ENCODE results near the gene CLDN20.

Gene CLDN20

GRCh38 chr6:155234167-155234566 is 29.6 kb upstream of the CLDN20 start:
- FAIRE-seq, result no peak
- no peak for DNase-seq (ENCODE audit: insufficient read length, low spot score)
- TF ChIP-seq POLR2A (IDR thresholded peaks at IDR 0.05; ENCODE audit: low read depth, low read length), result no peak

DNA sequence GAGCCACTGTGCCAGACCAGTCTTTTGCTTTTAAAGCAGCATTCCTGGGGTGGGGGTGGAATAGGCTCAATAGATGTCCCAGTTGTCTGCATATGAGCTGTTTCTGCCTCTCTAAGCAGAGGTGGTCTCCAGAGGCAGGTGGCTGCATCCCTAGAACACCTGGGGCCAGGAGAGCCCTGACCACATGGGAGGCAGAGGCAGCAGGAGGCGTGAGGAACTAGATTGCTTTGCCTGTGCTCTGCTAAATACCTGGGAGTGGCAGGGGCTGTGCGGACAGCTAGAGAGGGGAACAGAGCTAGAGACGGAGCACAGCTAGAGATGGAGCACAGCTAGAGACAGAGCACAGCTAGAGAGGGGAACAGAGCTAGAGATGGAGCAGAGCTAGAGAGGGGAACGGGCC is 29.1 kb upstream of the CLDN20 start:
- FAIRE-seq (no peak), DNase-seq (ENCODE audit: insufficient read length, low spot score) (no peak)
- no peak for TF ChIP-seq POLR2A (IDR thresholded peaks at IDR 0.05; ENCODE audit: low read depth, low read length)

DNA sequence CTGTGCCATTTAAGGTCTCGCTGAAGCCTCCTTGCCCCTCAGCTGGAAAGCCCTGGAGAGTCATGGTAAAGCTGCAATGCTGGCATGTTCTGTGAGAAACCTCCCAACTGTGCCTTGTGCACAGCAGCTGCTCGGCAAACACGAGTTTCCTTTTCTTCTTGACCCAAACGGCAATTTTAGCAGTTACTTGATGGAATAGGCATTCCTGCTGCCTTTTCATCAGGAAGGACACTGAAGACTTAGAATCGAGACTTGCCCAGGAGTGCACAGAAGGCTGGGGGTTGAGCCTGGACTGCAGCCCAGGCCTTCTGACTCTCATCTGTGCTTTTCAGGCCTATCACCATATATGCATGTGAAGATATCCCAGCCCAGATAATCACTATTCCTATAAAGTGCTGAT is 28.7 kb upstream of the CLDN20 start:
- DNase-seq (ENCODE audit: insufficient read length, low spot score) (no peak), FAIRE-seq (no peak)
- TF ChIP-seq POLR2A (IDR thresholded peaks at IDR 0.05; ENCODE audit: low read depth, low read length), result no peak

DNA sequence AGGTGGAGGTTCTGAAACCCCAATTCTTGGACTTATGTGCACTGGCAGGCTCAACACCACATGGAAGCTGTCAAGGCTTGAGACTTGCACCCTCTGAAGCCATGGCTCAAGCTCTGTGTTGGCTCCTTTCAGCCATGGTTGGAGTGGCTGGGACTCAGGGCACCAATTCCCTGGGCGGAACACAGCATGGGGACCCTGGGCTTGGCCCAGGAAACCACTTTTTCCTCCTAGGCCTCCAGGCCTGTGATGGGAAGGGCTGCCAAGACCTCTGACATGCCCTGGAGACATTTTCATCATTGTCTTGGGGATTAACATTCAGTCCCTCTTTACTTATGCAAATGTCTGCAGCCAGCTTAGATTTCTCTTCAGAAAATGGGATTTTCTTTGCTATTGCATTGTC is 26.2 kb upstream of the CLDN20 start:
- no peak for TF ChIP-seq POLR2A (IDR thresholded peaks at IDR 0.05; ENCODE audit: low read depth, low read length)
- no peak for DNase-seq (ENCODE audit: insufficient read length, low spot score)
- no peak for FAIRE-seq

DNA sequence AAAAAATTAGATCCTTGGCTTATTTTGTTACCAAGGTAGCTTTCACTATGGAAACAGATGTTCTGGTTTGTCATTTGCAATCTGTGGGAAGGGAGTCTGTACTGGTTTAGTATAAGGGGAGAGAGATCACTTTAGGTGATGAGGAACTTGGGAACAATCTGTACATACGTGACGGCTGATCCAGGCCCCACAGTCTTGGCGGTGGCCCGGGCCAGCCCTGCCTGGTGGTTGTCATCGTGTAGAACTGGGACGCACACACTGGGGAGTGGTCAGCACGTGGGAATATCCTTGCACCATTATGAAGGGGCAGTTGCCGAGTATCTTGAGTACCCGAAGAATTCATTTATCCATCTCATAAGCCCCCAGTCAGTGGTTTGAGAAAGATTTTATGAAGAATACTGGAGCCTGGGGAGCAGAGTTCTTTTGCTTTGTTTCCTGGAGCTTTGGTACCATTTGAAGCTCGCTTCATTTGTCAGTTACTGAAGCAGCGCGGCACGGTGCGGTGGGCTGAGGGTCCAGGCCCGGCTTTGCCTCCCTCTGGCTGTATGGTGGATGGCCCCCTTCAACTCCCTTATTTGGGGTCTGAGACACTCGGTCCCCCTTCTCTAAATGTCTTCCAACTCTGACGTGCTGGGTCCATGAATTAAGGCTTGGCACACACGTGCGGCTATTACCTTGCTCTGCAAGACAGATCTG is 22.8 kb upstream of the CLDN20 start:
- TF ChIP-seq POLR2A (IDR thresholded peaks at IDR 0.05; ENCODE audit: low read depth, low read length), result no peak
- no peak for FAIRE-seq
- no peak for DNase-seq (ENCODE audit: insufficient read length, low spot score)

- DNase-seq (ENCODE audit: insufficient read length, low spot score), result no peak
- FAIRE-seq, result no peak
Observed at GRCh38 chr6:155241966-155242365, 21.8 kb upstream of the CLDN20 start.

DNA sequence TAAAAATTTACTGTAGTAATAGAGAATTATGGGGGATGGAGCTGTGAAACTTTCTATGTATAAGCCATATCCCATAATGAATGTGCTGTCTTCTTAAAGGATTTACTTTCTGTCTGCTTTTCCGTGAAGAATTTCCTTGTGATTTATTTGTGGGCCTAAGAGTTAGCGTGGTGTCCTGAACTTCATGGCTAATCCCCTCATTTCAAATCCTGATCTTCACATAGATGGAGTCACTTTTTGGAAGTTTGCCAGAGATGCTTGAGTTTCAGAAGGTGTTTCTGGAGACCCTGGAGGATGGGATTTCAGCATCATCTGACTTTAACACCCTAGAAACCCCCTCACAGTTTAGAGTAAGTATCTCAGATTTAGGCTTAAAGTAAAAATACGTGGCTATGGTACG is 19.4 kb upstream of the CLDN20 start:
- DNase-seq (ENCODE audit: insufficient read length, low spot score) (no peak), FAIRE-seq (no peak)
- TF ChIP-seq POLR2A (IDR thresholded peaks at IDR 0.05; ENCODE audit: low read depth, low read length), result no peak

More at GRCh38 chr6:155241966-155242365, 21.8 kb upstream of the CLDN20 start:
- TF ChIP-seq POLR2A (IDR thresholded peaks at IDR 0.05; ENCODE audit: low read depth, low read length), result no peak

- DNase-seq (ENCODE audit: insufficient read length, low spot score) (no peak), FAIRE-seq (no peak)
- TF ChIP-seq POLR2A (IDR thresholded peaks at IDR 0.05; ENCODE audit: low read depth, low read length), result no peak
Observed at GRCh38 chr6:155245193-155245592, 18.6 kb upstream of the CLDN20 start.

DNA sequence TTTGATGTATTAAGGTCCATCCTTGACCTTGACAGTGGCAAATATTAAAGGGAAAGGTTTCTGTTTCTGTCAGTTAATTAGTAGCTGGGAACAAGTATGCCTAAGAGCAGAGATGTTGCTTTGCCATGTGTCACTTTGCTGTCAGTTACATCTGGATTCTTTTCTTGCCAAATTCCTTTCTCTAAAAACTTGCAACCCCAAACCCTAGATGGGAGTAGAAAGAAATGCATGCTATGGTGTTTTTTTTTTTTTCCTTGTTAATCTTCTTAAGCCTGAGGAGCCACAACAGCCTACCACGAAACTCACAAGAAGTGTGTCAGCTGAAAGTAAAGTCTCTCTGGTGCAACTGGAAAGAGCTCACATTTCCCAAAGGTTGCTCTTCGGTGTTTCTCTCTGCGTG is 18.0 kb upstream of the CLDN20 start:
- DNase-seq (ENCODE audit: insufficient read length, low spot score) (no peak), FAIRE-seq (no peak)
- TF ChIP-seq POLR2A (IDR thresholded peaks at IDR 0.05; ENCODE audit: low read depth, low read length), result no peak

GRCh38 chr6:155246825-155247224 is 17.0 kb upstream of the CLDN20 start:
- no peak for FAIRE-seq
- no peak for TF ChIP-seq POLR2A (IDR thresholded peaks at IDR 0.05; ENCODE audit: low read depth, low read length)
- DNase-seq (ENCODE audit: insufficient read length, low spot score), result no peak

- FAIRE-seq (no peak), DNase-seq (ENCODE audit: insufficient read length, low spot score) (peak; percentile 78)
- no peak for TF ChIP-seq POLR2A (IDR thresholded peaks at IDR 0.05; ENCODE audit: low read depth, low read length)
Observed at GRCh38 chr6:155247618-155248007, 16.2 kb upstream of the CLDN20 start.

DNA sequence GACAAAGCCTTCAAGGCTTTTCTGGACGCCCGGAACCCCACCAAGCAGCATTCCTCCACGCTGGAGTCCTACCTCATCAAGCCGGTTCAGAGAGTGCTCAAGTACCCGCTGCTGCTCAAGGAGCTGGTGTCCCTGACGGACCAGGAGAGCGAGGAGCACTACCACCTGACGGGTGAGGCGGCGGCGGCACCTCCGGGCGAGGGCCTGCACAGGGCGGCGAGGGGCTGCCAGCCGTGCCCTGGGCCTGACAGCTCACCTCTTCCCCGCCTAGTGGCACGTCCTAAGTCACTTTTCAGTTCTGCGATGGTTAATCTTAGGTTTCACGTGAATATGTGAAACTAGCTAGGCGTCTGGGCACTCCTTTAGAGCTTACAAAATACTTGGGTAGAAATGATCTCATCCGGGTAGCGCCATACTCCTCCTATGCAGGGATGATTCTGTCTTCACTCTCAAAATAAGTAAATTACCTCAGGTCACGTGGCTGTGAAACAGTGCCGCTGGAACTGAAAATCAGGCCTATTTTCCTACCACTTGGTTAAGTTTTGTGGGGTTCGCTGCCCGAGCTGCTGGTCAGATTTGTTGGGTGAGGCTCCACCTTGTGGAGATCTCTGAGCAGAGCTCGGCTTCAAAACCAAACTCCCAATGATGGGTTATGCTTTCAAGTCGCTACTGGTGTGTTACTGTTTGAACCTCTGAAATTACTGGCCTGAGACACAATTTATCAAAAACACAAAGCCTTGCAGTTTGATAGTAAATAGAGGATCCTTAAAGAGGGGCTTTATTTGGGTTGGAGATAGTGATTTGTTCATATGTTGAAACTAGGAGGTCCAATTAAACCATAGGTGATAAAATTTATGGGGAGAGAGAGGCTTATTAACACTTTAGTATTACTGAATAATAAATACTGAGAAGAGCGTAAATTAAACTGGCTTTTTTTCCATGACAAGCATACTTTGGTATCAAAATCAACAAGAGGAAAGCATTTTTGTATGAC is 15.5 kb upstream of the CLDN20 start:
- no peak for FAIRE-seq

GRCh38 chr6:155250701-155251381 is 13.0 kb upstream of the CLDN20 start:
- TF ChIP-seq POLR2A (IDR thresholded peaks at IDR 0.05; ENCODE audit: low read depth, low read length), result no peak

More for the DNA sequence above, 15.5 kb upstream of the CLDN20 start:
- DNase-seq (ENCODE audit: insufficient read length, low spot score), result peak; percentile 26
- no peak for TF ChIP-seq POLR2A (IDR thresholded peaks at IDR 0.05; ENCODE audit: low read depth, low read length)

GRCh38 chr6:155252581-155252980 is 11.2 kb upstream of the CLDN20 start:
- no peak for DNase-seq (ENCODE audit: insufficient read length, low spot score)
- no peak for FAIRE-seq
- no peak for TF ChIP-seq POLR2A (IDR thresholded peaks at IDR 0.05; ENCODE audit: low read depth, low read length)

More at GRCh38 chr6:155250701-155251381, 13.0 kb upstream of the CLDN20 start:
- FAIRE-seq (no peak), DNase-seq (ENCODE audit: insufficient read length, low spot score) (no peak)

Measured in H54 (cell line).